ENCODE results near the gene ARPP19. TPM values are rescaled to one million over a fixed set of nuclear protein-coding genes. Genes with fewer than 3 reads are reported as not detected.

ARPP19 gene
- total and polyA plus RNA-seq, 2 of the 4 experiments (the other 2 are of a cell fraction) = 33.4 to 65.2 TPM

GRCh38 chr15:52527196-52527910, 41.5 kb downstream of the ARPP19 start:
- Histone ChIP-seq H2BK5ac (ENCODE audit: low read depth, low read length, poor library complexity, severe bottlenecking) (no peak overlapping the region), H2BK15ac (ENCODE audit: low read depth, low read length) (no peak overlapping the region), H3K4me2 (ENCODE audit: low read depth, low read length) (peak overlapping the region; percentile 53; the same call in 1 of the 2 replicates), H3K23ac (ENCODE audit: low read depth, low read length) (no peak overlapping the region; the same call in 1 of the 2 replicates), H3K79me1 (ENCODE audit: low read depth in 1 of 2, low read length in 2 of 2) (peaks cover 20 to 37% of the 10 kb centered on the region in 2 experiments), H3K9ac (ENCODE audit: low read depth, low read length) (no peak overlapping the region), H3K4me1 (ENCODE audit: control insufficient read depth, insufficient read depth, low read length) (peaks cover 9% of the 10 kb centered on the region), H3K4me3 (ENCODE audit: insufficient read depth, low read depth, low read length) (no peak overlapping the region), H2BK120ac (ENCODE audit: low read depth, low read length) (no peak overlapping the region), H2BK20ac (ENCODE audit: low read depth, low read length) (no peak overlapping the region), H3K14ac (replicated peaks; ENCODE audit: low read depth, low read length) (no peak overlapping the region), H2AK9ac (replicated peaks; ENCODE audit: low read depth, low read length, poor library complexity) (no peak overlapping the region), H3K4ac (ENCODE audit: low read depth, low read length) (no peak overlapping the region), H3K56ac (ENCODE audit: extremely low read depth, insufficient read depth, low read length) (no peak overlapping the region), H3K18ac (ENCODE audit: low read depth, low read length) (no peak overlapping the region), H4K8ac (ENCODE audit: low read depth in 2 of 2, low read length in 2 of 2) (no peak overlapping the region), H4K91ac (ENCODE audit: insufficient read depth, low read depth, low read length) (no peak overlapping the region), H3K9me1 (ENCODE audit: insufficient read depth, low read length) (peaks cover 8% of the 10 kb centered on the region), H4K20me1 (ENCODE audit: insufficient read depth, low read length) (peaks cover 13% of the 10 kb centered on the region; the same call in 1 of the 2 replicates), H4K5ac (ENCODE audit: low read depth, low read length) (no peak overlapping the region), H2AK5ac (ENCODE audit: low read depth, low read length) (no peak overlapping the region), H3K27ac (ENCODE audit: insufficient read depth, low read length) (no peak overlapping the region), H3K9me3 (ENCODE audit: control insufficient read depth, insufficient read depth, low read length) (no peaks in the 10 kb centered on the region), H3K36me3 (ENCODE audit: control insufficient read depth, insufficient read depth, low read length) (no peaks in the 10 kb centered on the region), H2AFZ (replicated peaks; ENCODE audit: low read length, poor library complexity) (no peak overlapping the region), H3K27me3 (ENCODE audit: control insufficient read depth, insufficient read depth, low read length) (peaks cover 7% of the 10 kb centered on the region)
- ATAC-seq (ENCODE audit: low read depth) = no peak
- BruUV-seq (replicated peaks) = TSS peak; percentile 20
- POLR2A ChIA-PET (ENCODE audit: unreplicated experiment) = interaction anchor here (0.5 kb wide), 1 partner anchor 41 kb away, joined by 3 read pairs; no protein-coding TSS in a partner anchor
- CTCF ChIA-PET = no interaction called here
- no peak for DNase-seq
- dilution Hi-C loops (cut with HindIII; ENCODE audit: low sequenced_read_pairs, unreplicated experiment) = no loop called here
- intact Hi-C loops (cut with micrococcal nuclease) = loop anchor here (5.0 kb wide), 3 partner anchors 150 to 210 kb away; partner anchors contain the start of gene ATOSA
- in situ Hi-C loops (cut with MboI; ENCODE audit: low sequenced_read_pairs) = no loop called here
- 100% methylated on average over 1 of the region's 7 CpGs; no CpG with 5 or more reads in 1 of the 2 experiments for WGBS, 2 experiments (ENCODE audit: extremely low coverage in 2 of 2, insufficient read length in 1 of 2)
- no peak for TF ChIP-seq MXI1 (IDR thresholded peaks at IDR 0.05; ENCODE audit: borderline replicate concordance, low read depth, low read length)
- TF ChIP-seq CEBPB (IDR thresholded peaks at IDR 0.05; ENCODE audit: low read depth, low read length) = no peak
- TF ChIP-seq MAZ (IDR thresholded peaks at IDR 0.05; ENCODE audit: borderline replicate concordance, low read depth, low read length) = no peak
- no peak for TF ChIP-seq USF2 (IDR thresholded peaks at IDR 0.05; ENCODE audit: low read depth, low read length)
- TF ChIP-seq BHLHE40 (IDR thresholded peaks at IDR 0.05; ENCODE audit: low read depth, low read length) = no peak
- TF ChIP-seq NFE2L2 (IDR thresholded peaks at IDR 0.05; ENCODE audit: low read depth, low read length) = no peak
- TF ChIP-seq POLR2A (IDR thresholded peaks at IDR 0.05; ENCODE audit: low read depth, low read length) = no peak
- no peak for TF ChIP-seq RCOR1 (IDR thresholded peaks at IDR 0.05; ENCODE audit: insufficient replicate concordance, low read length)
- TF ChIP-seq SMC3 (IDR thresholded peaks at IDR 0.05; ENCODE audit: low read depth, low read length) = no peak
- TF ChIP-seq ELK1 (IDR thresholded peaks at IDR 0.05; ENCODE audit: borderline replicate concordance, low read depth, low read length) = no peak

All from IMR-90 (cell line).